HG02678 (cell line): ENCODE data around the gene ILF3.

Experiments used
- ATAC-seq: cut with Tn5 transposase; IDR thresholded peaks from one replicate; pipeline ENCODE4 v1.9.1; 2021; ENCODE audit warnings: mild to moderate bottlenecking, moderate library complexity; ENCODE audit not compliant: unreplicated experiment

ILF3 gene

GRCh38 chr19:10727685-10728201 is 73.6 kb downstream of the ILF3 start:
- ATAC-seq = no peak

GRCh38 chr19:10729411-10729810 is 75.3 kb downstream of the ILF3 start:
- ATAC-seq = no peak

- ATAC-seq = no peak
Observed at GRCh38 chr19:10730932-10731331, 76.8 kb downstream of the ILF3 start.

- no peak for ATAC-seq
Observed at GRCh38 chr19:10735741-10736140, 81.6 kb downstream of the ILF3 start.

GRCh38 chr19:10736189-10736588 is 82.0 kb downstream of the ILF3 start:
- no peak for ATAC-seq

- no peak for ATAC-seq
Observed at GRCh38 chr19:10736916-10737551, 82.9 kb downstream of the ILF3 start.

GRCh38 chr19:10737722-10738121 is 83.6 kb downstream of the ILF3 start:
- no peak for ATAC-seq

- ATAC-seq = no peak
Observed at GRCh38 chr19:10740798-10741197, 86.7 kb downstream of the ILF3 start.
